C4-2B (cell line): Measurements from ENCODE around the gene BATF.

Source experiments
- ZFX ChIP-seq: fragments of 450-650 bp; IDR thresholded peaks from 2 replicates; pipeline ENCODE4 v1.6.1; 2017
- TF ChIP-seq, protein P1 (sequence below): fragments of 450-650 bp; conservative IDR thresholded peaks from 2 replicates; pipeline ENCODE4 v1.5.1; 2017; ENCODE audit warnings: mild to moderate bottlenecking

- TF ChIP-seq, protein P1, sequence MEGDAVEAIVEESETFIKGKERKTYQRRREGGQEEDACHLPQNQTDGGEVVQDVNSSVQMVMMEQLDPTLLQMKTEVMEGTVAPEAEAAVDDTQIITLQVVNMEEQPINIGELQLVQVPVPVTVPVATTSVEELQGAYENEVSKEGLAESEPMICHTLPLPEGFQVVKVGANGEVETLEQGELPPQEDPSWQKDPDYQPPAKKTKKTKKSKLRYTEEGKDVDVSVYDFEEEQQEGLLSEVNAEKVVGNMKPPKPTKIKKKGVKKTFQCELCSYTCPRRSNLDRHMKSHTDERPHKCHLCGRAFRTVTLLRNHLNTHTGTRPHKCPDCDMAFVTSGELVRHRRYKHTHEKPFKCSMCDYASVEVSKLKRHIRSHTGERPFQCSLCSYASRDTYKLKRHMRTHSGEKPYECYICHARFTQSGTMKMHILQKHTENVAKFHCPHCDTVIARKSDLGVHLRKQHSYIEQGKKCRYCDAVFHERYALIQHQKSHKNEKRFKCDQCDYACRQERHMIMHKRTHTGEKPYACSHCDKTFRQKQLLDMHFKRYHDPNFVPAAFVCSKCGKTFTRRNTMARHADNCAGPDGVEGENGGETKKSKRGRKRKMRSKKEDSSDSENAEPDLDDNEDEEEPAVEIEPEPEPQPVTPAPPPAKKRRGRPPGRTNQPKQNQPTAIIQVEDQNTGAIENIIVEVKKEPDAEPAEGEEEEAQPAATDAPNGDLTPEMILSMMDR: no peak
- no peak for TF ChIP-seq ZFX
Observed at GRCh38 chr14:75491376-75491978, 30.8 kb upstream of the BATF start.
